HFF-Myc (cell line): ENCODE results near the gene ESYT2.

Experiments used
- DNase-seq: peaks from one replicate; pipeline ENCODE4 v3.0.0-alpha.2; 2011; ENCODE audit warnings: low read depth; ENCODE audit errors: extremely low read depth
- H3K4me3 ChIP-seq: replicated peaks from 2 replicates; pipeline ENCODE4 v1.5.1; 2011; ENCODE audit warnings: low read depth, mild to moderate bottlenecking, control low read depth, low read length
- CTCF ChIP-seq: IDR thresholded peaks from 2 replicates; pipeline ENCODE4 v1.5.1; 2012; ENCODE audit warnings: mild to moderate bottlenecking, low read depth, low read length, control low read depth; ENCODE audit errors: missing control alignments

ESYT2 gene

GRCh38 chr7:158687406-158687805 is 141.9 kb downstream of the ESYT2 start:
- no peak overlapping the region for H3K4me3 ChIP-seq
- no peak for TF ChIP-seq CTCF
- DNase-seq: no peak

- peak; percentile 31 for DNase-seq
- no peak for TF ChIP-seq CTCF
These were observed 143.6 kb downstream of the ESYT2 start for GRCh38 chr7:158685693-158686092.

GRCh38 chr7:158684329-158684728 is 145.0 kb downstream of the ESYT2 start:
- DNase-seq: no peak
- no peak overlapping the region for H3K4me3 ChIP-seq
- TF ChIP-seq CTCF: no peak

More at GRCh38 chr7:158685693-158686092, 143.6 kb downstream of the ESYT2 start:
- no peak overlapping the region for H3K4me3 ChIP-seq

GRCh38 chr7:158683541-158683940 is 145.8 kb downstream of the ESYT2 start:
- H3K4me3 ChIP-seq: no peak overlapping the region
- no peak for TF ChIP-seq CTCF
- DNase-seq: no peak

GRCh38 chr7:158682456-158682855 is 146.9 kb downstream of the ESYT2 start:
- no peak for TF ChIP-seq CTCF
- no peak overlapping the region for H3K4me3 ChIP-seq
- DNase-seq: no peak
